ENCODE data around the gene DCC.

Gene DCC

DNA sequence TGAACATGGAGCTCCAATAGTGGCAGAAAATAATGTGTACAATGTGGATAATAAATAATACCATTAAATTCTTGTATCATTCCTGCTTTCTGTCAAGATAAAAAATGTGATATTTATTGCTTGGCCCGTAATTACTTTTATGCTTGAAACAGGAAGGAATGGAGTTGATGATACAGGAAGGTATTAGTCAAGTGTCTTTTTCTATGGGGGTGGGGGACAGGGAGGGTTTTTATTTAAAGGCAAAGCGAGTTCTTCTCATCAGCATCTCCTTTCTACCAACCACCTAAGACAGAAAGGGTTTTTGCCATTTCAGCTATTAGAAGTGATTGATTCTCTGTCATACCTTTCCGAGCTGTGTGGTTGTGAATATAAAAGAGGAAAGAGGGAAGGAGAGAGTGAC lies 135.3 kb downstream of the DCC start:
- no peak for DNase-seq (ENCODE audit: low read depth)
- H3K4me3 ChIP-seq (ENCODE audit: low read depth, low read length): no peak overlapping the region
- TF ChIP-seq, protein P1, sequence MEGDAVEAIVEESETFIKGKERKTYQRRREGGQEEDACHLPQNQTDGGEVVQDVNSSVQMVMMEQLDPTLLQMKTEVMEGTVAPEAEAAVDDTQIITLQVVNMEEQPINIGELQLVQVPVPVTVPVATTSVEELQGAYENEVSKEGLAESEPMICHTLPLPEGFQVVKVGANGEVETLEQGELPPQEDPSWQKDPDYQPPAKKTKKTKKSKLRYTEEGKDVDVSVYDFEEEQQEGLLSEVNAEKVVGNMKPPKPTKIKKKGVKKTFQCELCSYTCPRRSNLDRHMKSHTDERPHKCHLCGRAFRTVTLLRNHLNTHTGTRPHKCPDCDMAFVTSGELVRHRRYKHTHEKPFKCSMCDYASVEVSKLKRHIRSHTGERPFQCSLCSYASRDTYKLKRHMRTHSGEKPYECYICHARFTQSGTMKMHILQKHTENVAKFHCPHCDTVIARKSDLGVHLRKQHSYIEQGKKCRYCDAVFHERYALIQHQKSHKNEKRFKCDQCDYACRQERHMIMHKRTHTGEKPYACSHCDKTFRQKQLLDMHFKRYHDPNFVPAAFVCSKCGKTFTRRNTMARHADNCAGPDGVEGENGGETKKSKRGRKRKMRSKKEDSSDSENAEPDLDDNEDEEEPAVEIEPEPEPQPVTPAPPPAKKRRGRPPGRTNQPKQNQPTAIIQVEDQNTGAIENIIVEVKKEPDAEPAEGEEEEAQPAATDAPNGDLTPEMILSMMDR (conservative IDR thresholded peaks at IDR 0.05; ENCODE audit: low read depth, low read length): no peak

GRCh38 chr18:52481116-52481515 lies 141.1 kb downstream of the DCC start:
- TF ChIP-seq, protein P1 (conservative IDR thresholded peaks at IDR 0.05; ENCODE audit: low read depth, low read length): no peak
- no peak for DNase-seq (ENCODE audit: low read depth)
- H3K4me3 ChIP-seq (ENCODE audit: low read depth, low read length): no peak overlapping the region

GRCh38 chr18:52484977-52485376 lies 145.0 kb downstream of the DCC start:
- TF ChIP-seq, protein P1 (conservative IDR thresholded peaks at IDR 0.05; ENCODE audit: low read depth, low read length): no peak
- DNase-seq (ENCODE audit: low read depth): peak; percentile 1
- no peak overlapping the region for H3K4me3 ChIP-seq (ENCODE audit: low read depth, low read length)

DNA sequence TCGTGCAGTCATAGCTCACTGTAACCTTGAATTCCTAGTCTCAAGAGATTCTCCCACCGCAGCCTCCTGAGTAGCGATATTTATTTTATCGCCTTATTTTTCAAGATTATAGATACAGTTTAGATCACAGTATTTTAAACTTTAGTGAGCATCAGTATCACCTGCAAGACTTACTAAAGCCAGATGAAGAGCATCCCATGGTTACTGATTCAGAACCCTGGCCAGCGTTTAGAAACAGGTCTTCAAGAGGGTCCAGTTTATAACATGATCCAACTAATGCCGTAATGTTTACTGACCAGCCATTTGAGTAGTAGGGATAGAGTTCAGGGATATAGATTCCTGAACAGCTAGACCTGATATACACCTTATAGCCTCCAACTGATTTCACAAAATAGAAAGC lies 146.1 kb downstream of the DCC start:
- H3K4me3 ChIP-seq (ENCODE audit: low read depth, low read length): no peak overlapping the region
- no peak for DNase-seq (ENCODE audit: low read depth)
- TF ChIP-seq, protein P1 (conservative IDR thresholded peaks at IDR 0.05; ENCODE audit: low read depth, low read length): no peak

GRCh38 chr18:52489396-52490306 lies 149.7 kb downstream of the DCC start:
- H3K4me3 ChIP-seq (ENCODE audit: low read depth, low read length): no peak overlapping the region
- TF ChIP-seq, protein P1 (conservative IDR thresholded peaks at IDR 0.05; ENCODE audit: low read depth, low read length): no peak

GRCh38 chr18:52496426-52496825 lies 156.4 kb downstream of the DCC start:
- no peak overlapping the region for H3K4me3 ChIP-seq (ENCODE audit: low read depth, low read length)
- TF ChIP-seq, protein P1 (conservative IDR thresholded peaks at IDR 0.05; ENCODE audit: low read depth, low read length): no peak
- DNase-seq (ENCODE audit: low read depth): no peak

More at GRCh38 chr18:52489396-52490306, 149.7 kb downstream of the DCC start:
- no peak for DNase-seq (ENCODE audit: low read depth)

DNA sequence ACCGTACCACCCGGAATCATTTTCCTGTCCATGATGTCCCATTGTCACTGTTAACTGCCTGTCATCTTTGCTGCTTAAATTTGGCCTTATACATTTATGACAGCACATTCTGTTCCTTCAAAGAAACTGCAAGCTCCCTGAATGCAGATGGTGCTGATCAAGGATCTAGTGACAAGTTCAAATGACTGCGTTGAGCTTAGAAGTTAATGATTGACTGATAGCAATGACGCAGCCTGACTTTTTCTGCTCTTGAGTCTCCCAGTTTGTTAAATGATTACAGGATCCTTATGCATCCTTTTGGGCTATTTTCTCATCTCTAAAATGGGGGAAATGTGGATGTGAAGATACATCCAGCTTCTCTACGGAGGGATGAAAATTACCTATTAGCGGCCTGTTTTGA lies 159.0 kb downstream of the DCC start:
- H3K4me3 ChIP-seq (ENCODE audit: low read depth, low read length): no peak overlapping the region
- no peak for DNase-seq (ENCODE audit: low read depth)
- TF ChIP-seq, protein P1 (conservative IDR thresholded peaks at IDR 0.05; ENCODE audit: low read depth, low read length): no peak

All from choroid plexus epithelial cell (primary cell).